Measurements from ENCODE around the gene FOXC1. TPM values are rescaled to one million over a fixed set of nuclear protein-coding genes. Genes with fewer than 3 reads are reported as not detected.

The FOXC1 gene
- total RNA-seq, 1 experiment from 2014 or later = 40.7 TPM

DNA sequence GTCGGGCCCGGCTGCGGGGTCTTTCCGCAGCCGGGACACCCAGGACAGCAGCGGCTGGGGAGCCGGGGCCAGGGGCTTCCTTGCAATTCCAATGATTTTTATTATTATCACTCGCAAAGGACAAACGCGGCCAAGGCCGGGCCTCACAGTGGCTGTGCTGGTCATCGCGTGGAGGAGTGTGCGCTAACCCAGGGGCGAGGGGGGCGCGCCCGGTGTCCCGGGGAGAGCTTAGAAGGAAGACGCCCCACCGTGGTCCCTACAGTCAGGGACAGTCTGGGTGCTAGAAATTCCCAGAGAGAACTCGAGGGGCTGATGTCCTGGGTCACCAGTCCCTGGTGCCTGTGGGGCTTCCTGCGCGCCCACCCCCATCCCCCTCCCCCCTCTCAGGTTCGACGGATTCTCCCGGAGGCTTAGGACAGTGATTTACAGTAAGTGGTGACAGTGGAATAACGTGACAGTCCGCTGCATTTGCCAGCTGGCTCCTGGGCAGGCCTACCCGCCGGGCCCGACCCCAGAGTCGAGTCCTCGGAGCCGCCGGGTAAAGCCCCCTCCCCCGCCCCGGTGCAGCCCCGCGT lies 9.5 kb downstream of the FOXC1 start:
- Histone ChIP-seq H2AFZ (ENCODE audit: low read depth, low read length, poor library complexity, severe bottlenecking) (no peak overlapping the region), H3K27ac (ENCODE audit: low read depth, low read length) (no peak overlapping the region), H3K9me2 (ENCODE audit: insufficient read depth) (no peaks in the 10 kb centered on the region), H3K4me1 (ENCODE audit: control insufficient read depth in 1 of 2, insufficient read depth in 2 of 2, low read length in 2 of 2) (no peaks in the 10 kb centered on the region), H3K9ac (ENCODE audit: low read length) (no peak overlapping the region), H3K79me2 (ENCODE audit: insufficient read depth, low read length) (peaks cover 4% of the 10 kb centered on the region; the same call in 1 of the 2 replicates), H3K4me2 (ENCODE audit: low read length) (no peak overlapping the region), H3K9me3 (ENCODE audit: control insufficient read depth in 1 of 2, insufficient read depth in 1 of 2, low read depth in 1 of 2, low read length in 2 of 2) (no peaks in the 10 kb centered on the region), H3K36me3 (ENCODE audit: control insufficient read depth in 1 of 2, insufficient read depth in 2 of 2, low read length in 2 of 2) (no peaks in the 10 kb centered on the region), H4K20me1 (ENCODE audit: insufficient read depth) (no peaks in the 10 kb centered on the region), H3K27me3 (ENCODE audit: insufficient read depth, low read length) (no peaks in the 10 kb centered on the region), H3K4me3 (replicated peaks in 1 of 2; ENCODE audit: low read depth in 1 of 2, low read length in 2 of 2) (no peak overlapping the region)
- TF ChIP-seq POLR2A (IDR thresholded peaks at IDR 0.05; ENCODE audit: borderline replicate concordance, extremely low read depth, insufficient read depth, insufficient read length) = no peak
- no peak for TF ChIP-seq ELF1 (IDR thresholded peaks at IDR 0.05; ENCODE audit: borderline replicate concordance, low read depth)
- TF ChIP-seq, protein P1, sequence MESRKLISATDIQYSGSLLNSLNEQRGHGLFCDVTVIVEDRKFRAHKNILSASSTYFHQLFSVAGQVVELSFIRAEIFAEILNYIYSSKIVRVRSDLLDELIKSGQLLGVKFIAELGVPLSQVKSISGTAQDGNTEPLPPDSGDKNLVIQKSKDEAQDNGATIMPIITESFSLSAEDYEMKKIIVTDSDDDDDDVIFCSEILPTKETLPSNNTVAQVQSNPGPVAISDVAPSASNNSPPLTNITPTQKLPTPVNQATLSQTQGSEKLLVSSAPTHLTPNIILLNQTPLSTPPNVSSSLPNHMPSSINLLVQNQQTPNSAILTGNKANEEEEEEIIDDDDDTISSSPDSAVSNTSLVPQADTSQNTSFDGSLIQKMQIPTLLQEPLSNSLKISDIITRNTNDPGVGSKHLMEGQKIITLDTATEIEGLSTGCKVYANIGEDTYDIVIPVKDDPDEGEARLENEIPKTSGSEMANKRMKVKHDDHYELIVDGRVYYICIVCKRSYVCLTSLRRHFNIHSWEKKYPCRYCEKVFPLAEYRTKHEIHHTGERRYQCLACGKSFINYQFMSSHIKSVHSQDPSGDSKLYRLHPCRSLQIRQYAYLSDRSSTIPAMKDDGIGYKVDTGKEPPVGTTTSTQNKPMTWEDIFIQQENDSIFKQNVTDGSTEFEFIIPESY (IDR thresholded peaks at IDR 0.05; ENCODE audit: extremely low read depth, insufficient replicate concordance, low read length) = no peak
- TF ChIP-seq, protein P2, sequence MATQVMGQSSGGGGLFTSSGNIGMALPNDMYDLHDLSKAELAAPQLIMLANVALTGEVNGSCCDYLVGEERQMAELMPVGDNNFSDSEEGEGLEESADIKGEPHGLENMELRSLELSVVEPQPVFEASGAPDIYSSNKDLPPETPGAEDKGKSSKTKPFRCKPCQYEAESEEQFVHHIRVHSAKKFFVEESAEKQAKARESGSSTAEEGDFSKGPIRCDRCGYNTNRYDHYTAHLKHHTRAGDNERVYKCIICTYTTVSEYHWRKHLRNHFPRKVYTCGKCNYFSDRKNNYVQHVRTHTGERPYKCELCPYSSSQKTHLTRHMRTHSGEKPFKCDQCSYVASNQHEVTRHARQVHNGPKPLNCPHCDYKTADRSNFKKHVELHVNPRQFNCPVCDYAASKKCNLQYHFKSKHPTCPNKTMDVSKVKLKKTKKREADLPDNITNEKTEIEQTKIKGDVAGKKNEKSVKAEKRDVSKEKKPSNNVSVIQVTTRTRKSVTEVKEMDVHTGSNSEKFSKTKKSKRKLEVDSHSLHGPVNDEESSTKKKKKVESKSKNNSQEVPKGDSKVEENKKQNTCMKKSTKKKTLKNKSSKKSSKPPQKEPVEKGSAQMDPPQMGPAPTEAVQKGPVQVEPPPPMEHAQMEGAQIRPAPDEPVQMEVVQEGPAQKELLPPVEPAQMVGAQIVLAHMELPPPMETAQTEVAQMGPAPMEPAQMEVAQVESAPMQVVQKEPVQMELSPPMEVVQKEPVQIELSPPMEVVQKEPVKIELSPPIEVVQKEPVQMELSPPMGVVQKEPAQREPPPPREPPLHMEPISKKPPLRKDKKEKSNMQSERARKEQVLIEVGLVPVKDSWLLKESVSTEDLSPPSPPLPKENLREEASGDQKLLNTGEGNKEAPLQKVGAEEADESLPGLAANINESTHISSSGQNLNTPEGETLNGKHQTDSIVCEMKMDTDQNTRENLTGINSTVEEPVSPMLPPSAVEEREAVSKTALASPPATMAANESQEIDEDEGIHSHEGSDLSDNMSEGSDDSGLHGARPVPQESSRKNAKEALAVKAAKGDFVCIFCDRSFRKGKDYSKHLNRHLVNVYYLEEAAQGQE (IDR thresholded peaks at IDR 0.05; ENCODE audit: low read depth) = no peak
- TF ChIP-seq, protein P3, sequence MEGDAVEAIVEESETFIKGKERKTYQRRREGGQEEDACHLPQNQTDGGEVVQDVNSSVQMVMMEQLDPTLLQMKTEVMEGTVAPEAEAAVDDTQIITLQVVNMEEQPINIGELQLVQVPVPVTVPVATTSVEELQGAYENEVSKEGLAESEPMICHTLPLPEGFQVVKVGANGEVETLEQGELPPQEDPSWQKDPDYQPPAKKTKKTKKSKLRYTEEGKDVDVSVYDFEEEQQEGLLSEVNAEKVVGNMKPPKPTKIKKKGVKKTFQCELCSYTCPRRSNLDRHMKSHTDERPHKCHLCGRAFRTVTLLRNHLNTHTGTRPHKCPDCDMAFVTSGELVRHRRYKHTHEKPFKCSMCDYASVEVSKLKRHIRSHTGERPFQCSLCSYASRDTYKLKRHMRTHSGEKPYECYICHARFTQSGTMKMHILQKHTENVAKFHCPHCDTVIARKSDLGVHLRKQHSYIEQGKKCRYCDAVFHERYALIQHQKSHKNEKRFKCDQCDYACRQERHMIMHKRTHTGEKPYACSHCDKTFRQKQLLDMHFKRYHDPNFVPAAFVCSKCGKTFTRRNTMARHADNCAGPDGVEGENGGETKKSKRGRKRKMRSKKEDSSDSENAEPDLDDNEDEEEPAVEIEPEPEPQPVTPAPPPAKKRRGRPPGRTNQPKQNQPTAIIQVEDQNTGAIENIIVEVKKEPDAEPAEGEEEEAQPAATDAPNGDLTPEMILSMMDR (IDR thresholded peaks at IDR 0.05 in 2 of 3, conservative IDR thresholded peaks at IDR 0.05 in 1 of 3; ENCODE audit: borderline replicate concordance in 1 of 3, insufficient read depth in 1 of 3, low read depth in 2 of 3, low read length in 2 of 3) = no peak
- no peak for TF ChIP-seq POLR2AphosphoS5 (IDR thresholded peaks at IDR 0.05; ENCODE audit: low read depth, low read length)
- ChIA-PET CTCF (no interaction called here), RAD21 (ENCODE audit: low non-redundant PET in 1 of 2, low total read pairs in 2 of 2, uncharacterized antibody in 2 of 2, unreplicated experiment in 2 of 2) (no interaction called here), POLR2A (no interaction called here)
- intact Hi-C loops (cut with micrococcal nuclease) = no loop called here
- no peak for DNase-seq (ENCODE audit: low read depth, low spot score)
- BruUV-seq (replicated peaks) = no TSS peak
- ATAC-seq = no peak

All from HCT116 (cell line).